H1 (cell line): Measurements from ENCODE around the gene DISC1. TPM values are rescaled to one million over a fixed set of nuclear protein-coding genes. Genes with fewer than 3 reads are reported as not detected.

Source experiments
- CTCF ChIA-PET: fragments of 300-600 bp; sonication (Branson Sonifier 250); formaldehyde crosslinking; loops from one replicate; lab custom pipeline; 2021; ENCODE audit not compliant: partially characterized antibody; lab: Charles Lee
- POLR2A ChIA-PET: fragments of 300-600 bp; sonication (Branson Sonifier 250); formaldehyde crosslinking; loops from one replicate; lab custom pipeline; 2021; ENCODE audit warnings: inconsistent platforms; ENCODE audit not compliant: partially characterized antibody; lab: Charles Lee
- DNase-seq, 2 experiments: peaks; one replicate each; pipeline versions ENCODE4 v3.0.0 to v3.0.0-alpha.2; 2010 to 2022; ENCODE audit warnings: low spot score in 2 of 2, low read depth in 1 of 2, mixed read lengths in 1 of 2
- FAIRE-seq: peaks from 2 replicates; lab custom pipeline; 2011; peaks lifted over from hg19 to GRCh38; lab: Jason Lieb, UNC
- H2AFZ ChIP-seq: 2 replicates; pipeline ENCODE4 v1.8.1; 2012; ENCODE audit warnings: low read length, inconsistent platforms
- H2AK5ac ChIP-seq: 2 replicates; pipeline ENCODE4 v1.6.1; 2013; ENCODE audit warnings: low read depth, low read length
- H2BK120ac ChIP-seq: replicated peaks from 2 replicates; pipeline ENCODE3; 2013; ENCODE audit warnings: low read depth, low read length, inconsistent platforms
- H2BK12ac ChIP-seq: 2 replicates; pipeline ENCODE4 v1.6.1; 2013; ENCODE audit warnings: low read depth, low read length
- H2BK15ac ChIP-seq: 2 replicates; pipeline ENCODE4 v1.6.1; 2013; ENCODE audit warnings: low read length
- H2BK20ac ChIP-seq: 2 replicates; pipeline ENCODE4 v1.6.1; 2013; ENCODE audit warnings: low read length
- H2BK5ac ChIP-seq: 2 replicates; pipeline ENCODE4 v1.6.1; 2013; ENCODE audit warnings: low read depth, low read length
- H3K14ac ChIP-seq: 2 replicates; pipeline ENCODE4 v1.6.1; 2013; ENCODE audit warnings: inconsistent platforms; ENCODE audit not compliant: insufficient read length
- H3K18ac ChIP-seq: 2 replicates; pipeline ENCODE4 v1.6.1; 2013; ENCODE audit warnings: low read length; ENCODE audit errors: extremely low read depth
- H3K23ac ChIP-seq: 2 replicates; pipeline ENCODE4 v1.6.1; 2013; ENCODE audit warnings: inconsistent platforms; ENCODE audit not compliant: insufficient read length
- H3K23me2 ChIP-seq: 2 replicates; pipeline ENCODE4 v1.6.1; 2013; ENCODE audit warnings: low read depth, low read length
- H3K27ac ChIP-seq: 2 replicates; pipeline ENCODE4 v1.6.1; 2011; ENCODE audit warnings: low read depth, low read length, inconsistent platforms
- H3K27me3 ChIP-seq, 4 experiments: replicated peaks in 1 of 4; 1 replicate in 1 of 4; 2 replicates in 3 of 4; pipeline versions ENCODE4 v1.6.1 to v1.8.1; 2011 to 2013; ENCODE audit warnings: low read length in 3 of 4, mild to moderate bottlenecking in 3 of 4, inconsistent platforms in 2 of 4, mixed read lengths in 2 of 4, moderate library complexity in 1 of 4; ENCODE audit not compliant: control insufficient read depth in 3 of 4, insufficient read depth in 3 of 4; ENCODE audit errors: extremely low read depth in 1 of 4
- H3K36me3 ChIP-seq, 4 experiments: 2 replicates each; pipeline versions ENCODE4 v1.6.1 to v1.8.1; 2011 to 2013; ENCODE audit warnings: mild to moderate bottlenecking in 4 of 4, low read length in 3 of 4, moderate library complexity in 2 of 4, control low read depth in 1 of 4, inconsistent platforms in 1 of 4; ENCODE audit not compliant: insufficient read depth in 4 of 4, control insufficient read depth in 2 of 4
- H3K4ac ChIP-seq: replicated peaks from 2 replicates; pipeline ENCODE3; 2013; ENCODE audit warnings: low read length, low read depth, mixed read lengths, inconsistent platforms; ENCODE audit not compliant: insufficient read length
- H3K4me1 ChIP-seq, 4 experiments: replicated peaks in 1 of 4; 1 replicate in 1 of 4; 2 replicates in 3 of 4; pipeline versions ENCODE4 v1.6.1 to v1.8.1; 2011 to 2013; ENCODE audit warnings: low read length in 3 of 4, inconsistent platforms in 2 of 4, mixed read lengths in 1 of 4; ENCODE audit not compliant: insufficient read depth in 4 of 4, control insufficient read depth in 3 of 4
- H3K4me2 ChIP-seq, 2 experiments: 2 replicates each; pipeline versions ENCODE4 v1.6.1 to v1.8.1; 2011 to 2013; ENCODE audit warnings: low read depth in 2 of 2, low read length in 2 of 2, control low read depth in 1 of 2, inconsistent platforms in 1 of 2, mild to moderate bottlenecking in 1 of 2; ENCODE audit not compliant: insufficient read depth in 1 of 2
- H3K4me3 ChIP-seq, 4 experiments: fragments of 200-600, 300-600 bp in 1 of 4; sonication (generic), shearing (Covaris generic), sonication (Bioruptor Twin) in 1 of 4; 2 replicates each; pipeline versions ENCODE4 v1.5.1 to v1.8.1; 2011 to 2016; ENCODE audit warnings: low read length in 4 of 4, low read depth in 3 of 4, control low read depth in 2 of 4, inconsistent platforms in 2 of 4, mild to moderate bottlenecking in 2 of 4, mixed read lengths in 1 of 4, moderate library complexity in 1 of 4; ENCODE audit not compliant: insufficient read depth in 2 of 4; ENCODE audit errors: extremely low read depth in 1 of 4
- H3K56ac ChIP-seq: replicated peaks from 2 replicates; pipeline ENCODE3; 2013; ENCODE audit warnings: low read depth, mild to moderate bottlenecking, mixed read lengths, low read length, inconsistent platforms; ENCODE audit not compliant: insufficient read length
- H3K79me1 ChIP-seq: 2 replicates; pipeline ENCODE4 v1.6.1; 2013; ENCODE audit warnings: low read depth, low read length, control low read depth
- H3K79me2 ChIP-seq, 2 experiments: 2 replicates each; pipeline versions ENCODE4 v1.6.1 to v1.8.1; 2012 to 2013; ENCODE audit warnings: low read length in 2 of 2, mild to moderate bottlenecking in 2 of 2, inconsistent platforms in 1 of 2; ENCODE audit not compliant: insufficient read depth in 2 of 2, control insufficient read depth in 1 of 2
- H3K9ac ChIP-seq, 4 experiments: replicated peaks in 1 of 4; 1 replicate in 1 of 4; 2 replicates in 3 of 4; pipeline versions ENCODE4 v1.6.1 to v1.8.1; 2011 to 2013; ENCODE audit warnings: low read depth in 3 of 4, low read length in 3 of 4, control low read depth in 2 of 4, mild to moderate bottlenecking in 2 of 4, moderate library complexity in 2 of 4, inconsistent platforms in 1 of 4; ENCODE audit errors: extremely low read depth in 1 of 4
- H3K9me3 ChIP-seq, 2 experiments: 2 replicates each; pipeline versions ENCODE4 v1.6.1 to v1.8.1; 2012 to 2013; ENCODE audit warnings: mild to moderate bottlenecking in 2 of 2, moderate library complexity in 2 of 2, control low read depth in 1 of 2, inconsistent platforms in 1 of 2, low read depth in 1 of 2, low read length in 1 of 2, mixed read lengths in 1 of 2; ENCODE audit not compliant: insufficient read depth in 2 of 2
- H4K20me1 ChIP-seq, 2 experiments: replicated peaks in 1 of 2; 2 replicates each; pipeline versions ENCODE3 to v1.8.1; 2011 to 2013; ENCODE audit warnings: inconsistent platforms in 2 of 2, low read length in 2 of 2, mild to moderate bottlenecking in 1 of 2; ENCODE audit not compliant: insufficient read depth in 2 of 2, control insufficient read depth in 1 of 2
- H4K5ac ChIP-seq: 2 replicates; pipeline ENCODE4 v1.6.1; 2013; ENCODE audit warnings: low read length, low read depth, mixed read lengths, inconsistent platforms; ENCODE audit not compliant: insufficient read length
- H4K8ac ChIP-seq: 2 replicates; pipeline ENCODE4 v1.8.0; 2013; ENCODE audit warnings: mild to moderate bottlenecking, moderate library complexity, low read length, inconsistent platforms; ENCODE audit not compliant: insufficient read depth; ENCODE audit errors: extremely low read depth
- H4K91ac ChIP-seq: replicated peaks from 2 replicates; pipeline ENCODE3; 2013; ENCODE audit warnings: low read length, mixed read lengths, inconsistent platforms; ENCODE audit not compliant: insufficient read length
- CBX5 ChIP-seq: fragments of 300-800, 300-1000 bp; sonication (generic); IDR thresholded peaks from 2 replicates; pipeline ENCODE4 v1.7.1; 2016; ENCODE audit warnings: antibody characterized with exemption, low read length, low read depth
- CEBPB ChIP-seq: IDR thresholded peaks from 2 replicates; pipeline ENCODE4 v1.6.1; 2012; ENCODE audit warnings: low read depth, low read length
- CREB1 ChIP-seq: IDR thresholded peaks from 2 replicates; pipeline ENCODE4 v1.6.1; 2012; ENCODE audit warnings: inconsistent platforms
- EGR1 ChIP-seq: IDR thresholded peaks from 2 replicates; pipeline ENCODE4 v1.6.1; 2011; ENCODE audit warnings: low read depth, low read length, borderline replicate concordance
- FOSL1 ChIP-seq: IDR thresholded peaks from 2 replicates; pipeline ENCODE4 v1.6.1; 2011; ENCODE audit warnings: mild to moderate bottlenecking, low read depth, low read length, moderate library complexity; ENCODE audit not compliant: insufficient read depth
- GABPA ChIP-seq: IDR thresholded peaks from 2 replicates; pipeline ENCODE4 v1.6.1; 2011; ENCODE audit warnings: mild to moderate bottlenecking, low read length, moderate library complexity, borderline replicate concordance; ENCODE audit not compliant: insufficient read depth
- MAX ChIP-seq: IDR thresholded peaks from 2 replicates; pipeline ENCODE4 v1.6.1; 2012; ENCODE audit warnings: inconsistent platforms
- POLR2AphosphoS5 ChIP-seq: IDR thresholded peaks from 2 replicates; pipeline ENCODE4 v1.6.1; 2011; ENCODE audit warnings: low read depth, low read length
- RBBP5 ChIP-seq: IDR thresholded peaks from 2 replicates; pipeline ENCODE4 v1.7.1; 2012; ENCODE audit warnings: low read depth, mild to moderate bottlenecking, inconsistent platforms, low read length, moderate library complexity, borderline replicate concordance
- SAP30 ChIP-seq: fragments of 300-600 bp; sonication (generic); IDR thresholded peaks from 2 replicates; pipeline ENCODE4 v1.7.1; 2012; ENCODE audit warnings: low read length, moderate library complexity, mild to moderate bottlenecking, inconsistent platforms; ENCODE audit not compliant: insufficient read depth, insufficient replicate concordance
- SIRT6 ChIP-seq: IDR thresholded peaks from one replicate; pipeline ENCODE4 v1.7.1; 2012; ENCODE audit warnings: low read length, inconsistent platforms
- SP1 ChIP-seq: IDR thresholded peaks from 2 replicates; pipeline ENCODE4 v1.6.1; 2011; ENCODE audit warnings: low read depth, low read length
- TBP ChIP-seq: IDR thresholded peaks from 2 replicates; pipeline ENCODE4 v1.6.1; 2011; ENCODE audit warnings: low read depth, low read length, improper control_type of control experiment
- ZNF274 ChIP-seq: IDR thresholded peaks from 2 replicates; pipeline ENCODE4 v1.7.0; 2012; ENCODE audit warnings: low read length, borderline replicate concordance; ENCODE audit errors: extremely low read depth
- WGBS, 2 experiments: shearing (Covaris generic) in 1 of 2; methylation state at CpG; one replicate each; pipeline versions ENCODE4 v1.1.6 to v1.1.7; 2013 to 2015; ENCODE audit warnings: low lambda C conversion rate in 2 of 2, mixed read lengths in 2 of 2, inconsistent platforms in 1 of 2, low coverage in 1 of 2, missing lambda C conversion rate in 1 of 2; ENCODE audit not compliant: insufficient replicate concordance in 2 of 2, insufficient coverage in 1 of 2, insufficient read length in 1 of 2; ENCODE audit errors: extremely low coverage in 1 of 2, missing lambda C conversion rate in 1 of 2; 5-methylcytosine and 5-hydroxymethylcytosine counted together
- polyA plus RNA-seq, 7 experiments: library from polyadenylated mRNA; depleted of rRNA in 3 of 7; stranded (reverse) in 5 of 7; unstranded in 2 of 7; fragments of >200 nt in 5 of 7; fragments of 200-250 nt in 2 of 7; gene quantifications; 1 replicate in 5 of 7; 2 replicates in 1 of 7; 4 replicates in 1 of 7; pipeline versions ENCODE4 v1.2.1 to v1.2.3, GENCODE V29; 2011 to 2013; ENCODE audit warnings: missing spikeins in 2 of 7, mixed read lengths in 2 of 7
- total RNA-seq: library from RNA; stranded (reverse); fragmentation: NEBNext Ultra II Directional; extraction: Animal tissue kit (Norgen Biotek cat#: 25700); gene quantifications from 2 replicates; pipeline ENCODE4 v1.2.1, GENCODE V29; 2021

Gene DISC1
- total and polyA plus RNA-seq, 2 of the 8 experiments (the other 6 are each of a cell fraction or from before 2014, with no cell fraction given), result 1.1 to 3.5 TPM

GRCh38 chr1:231667896-231668506, 41.4 kb downstream of the DISC1 start:
- H3K18ac ChIP-seq, result no peak overlapping the region
- no peak overlapping the region for H3K4ac ChIP-seq
- CTCF ChIA-PET, result interaction anchor here (0.8 to 1.9 kb wide), 3 partner anchors 11 to 1594 kb away, joined by 3 to 7 read pairs (median 4); no protein-coding TSS in a partner anchor
- no peak overlapping the region for H3K27ac ChIP-seq
- H3K9ac ChIP-seq, result no peak overlapping the region
- H3K4me2 ChIP-seq, result no peak overlapping the region
- H3K23ac ChIP-seq, result no peak overlapping the region
- no peaks in the 10 kb centered on the region for H3K79me2 ChIP-seq
- FAIRE-seq (no peak), DNase-seq (no peak)
- H4K20me1 ChIP-seq, result no peaks in the 10 kb centered on the region
- 0 out of 2 replicates have a peak overlapping the region, but pooled peaks have one; percentile 68 for H2BK15ac ChIP-seq
- H3K79me1 ChIP-seq, result no peaks in the 10 kb centered on the region
- peaks cover 0 to 4% (median under 1%) of the 10 kb centered on the region in 4 experiments; a peak in 3 of 7 replicates for H3K4me1 ChIP-seq
- POLR2A ChIA-PET, result no interaction called here
- H2AFZ ChIP-seq, result no peak overlapping the region
- H4K91ac ChIP-seq, result no peak overlapping the region
- no peak overlapping the region for H2AK5ac ChIP-seq
- H2BK120ac ChIP-seq, result no peak overlapping the region
- no peak overlapping the region for H2BK5ac ChIP-seq
- no peak overlapping the region for H2BK12ac ChIP-seq
- H3K36me3 ChIP-seq, result no peaks in the 10 kb centered on the region; a peak in 1 of 8 replicates
- no peak overlapping the region for H4K5ac ChIP-seq
- H3K14ac ChIP-seq, result no peak overlapping the region
- H3K9me3 ChIP-seq, result no peaks in the 10 kb centered on the region; a peak in 1 of 4 replicates
- no peaks in the 10 kb centered on the region; the same call in 1 of the 2 replicates for H3K23me2 ChIP-seq
- no peak overlapping the region for H4K8ac ChIP-seq
- H3K4me3 ChIP-seq, result no peak overlapping the region
- no peaks in the 10 kb centered on the region for H3K27me3 ChIP-seq
- 80% methylated on average over 3 of the region's 3 CpGs; no CpG with 5 or more reads in 1 of the 2 experiments for WGBS, 2 experiments
- no peak overlapping the region for H3K56ac ChIP-seq
- no peak overlapping the region for H2BK20ac ChIP-seq
- TF ChIP-seq SIRT6 (no peak), SP1 (no peak), POLR2AphosphoS5 (no peak), GABPA (no peak), CREB1 (no peak), EGR1 (no peak), SAP30 (no peak), FOSL1 (no peak), CBX5 (no peak), MAX (no peak), ZNF274 (no peak), CEBPB (no peak), RBBP5 (no peak), TBP (no peak)
